HEK293 (cell line): Measurements from ENCODE around the gene KCNMB2.

ENCODE experiments used
- CTCF ChIA-PET: fragments of 350-600 bp; formaldehyde crosslinking; extraction: SDS; loops from one replicate; lab custom pipeline; 2021; ENCODE audit warnings: antibody characterized with exemption; lab: Yijun Ruan, JAX
- POLR2A ChIA-PET: fragments of 300-600 bp; formaldehyde crosslinking; extraction: SDS; loops from one replicate; lab custom pipeline; 2020; ENCODE audit warnings: antibody characterized with exemption, inconsistent platforms; lab: Yijun Ruan, JAX
- H3K27ac ChIP-seq: fragments of 200-500 bp; sonication (Bioruptor generic); 2 replicates; pipeline ENCODE4 v1.5.1; 2014; ENCODE audit warnings: low read depth, low read length, control low read depth, inconsistent platforms; ENCODE audit errors: extremely low read depth
- H3K36me3 ChIP-seq, 2 experiments: fragments of 200-500 bp in 1 of 2; sonication (Bioruptor generic) in 1 of 2; 1 replicate in 1 of 2; 2 replicates in 1 of 2; pipeline ENCODE4 v1.5.1; 2014 to 2017; ENCODE audit warnings: inconsistent platforms in 2 of 2, low read length in 2 of 2; ENCODE audit not compliant: control insufficient read depth in 2 of 2, insufficient read depth in 1 of 2
- H3K4me1 ChIP-seq: fragments of 200-500 bp; sonication (Bioruptor generic); 2 replicates; pipeline ENCODE4 v1.5.1; 2014; ENCODE audit warnings: mild to moderate bottlenecking, low read length, inconsistent platforms; ENCODE audit not compliant: control insufficient read depth, insufficient read depth
- H3K4me3 ChIP-seq: 2 replicates; pipeline ENCODE4 v1.5.1; 2011; ENCODE audit warnings: low read depth, mild to moderate bottlenecking, control low read depth, low read length, moderate library complexity
- H3K9me3 ChIP-seq: fragments of 200-500 bp; sonication (Bioruptor generic); 2 replicates; pipeline ENCODE4 v1.5.1; 2014; ENCODE audit warnings: low read depth, low read length, inconsistent platforms; ENCODE audit not compliant: control insufficient read depth, insufficient read depth
- GLI4 ChIP-seq: fragments of 450-650 bp; formaldehyde crosslinking; IDR thresholded peaks from 2 replicates; pipeline ENCODE4 v1.5.1; 2016; ENCODE audit warnings: missing biosample characterization, missing genetic modification characterization
- HOXD13 ChIP-seq: sonication (generic); formaldehyde crosslinking; IDR thresholded peaks from 2 replicates; pipeline ENCODE4 v1.8.0; 2022; ENCODE audit warnings: missing genetic modification reagents, borderline replicate concordance
- ZBTB7A ChIP-seq: fragments of 450-650 bp; formaldehyde crosslinking; IDR thresholded peaks from 2 replicates; pipeline ENCODE4 v1.5.1; 2016; ENCODE audit warnings: low read depth, missing biosample characterization, missing genetic modification characterization
- ZFP3 ChIP-seq: fragments of 450-650 bp; formaldehyde crosslinking; IDR thresholded peaks from 2 replicates; pipeline ENCODE4 v1.5.1; 2016; ENCODE audit warnings: low read depth, missing biosample characterization, missing genetic modification characterization
- ZFP37 ChIP-seq: fragments of 450-650 bp; formaldehyde crosslinking; IDR thresholded peaks from 2 replicates; pipeline ENCODE4 v1.5.1; 2016; ENCODE audit warnings: missing biosample characterization, missing genetic modification characterization
- ZNF114 ChIP-seq: fragments of 450-650 bp; formaldehyde crosslinking; IDR thresholded peaks from 2 replicates; pipeline ENCODE4 v1.5.0; 2017; ENCODE audit warnings: missing biosample characterization, missing genetic modification characterization
- ZNF157 ChIP-seq: fragments of 450-650 bp; formaldehyde crosslinking; IDR thresholded peaks from 2 replicates; pipeline ENCODE4 v1.5.1; 2016; ENCODE audit warnings: missing biosample characterization, missing genetic modification characterization
- ZNF202 ChIP-seq: fragments of 450-650 bp; formaldehyde crosslinking; IDR thresholded peaks from 2 replicates; pipeline ENCODE4 v1.5.1; 2016; ENCODE audit warnings: missing biosample characterization, missing genetic modification characterization, borderline replicate concordance
- ZNF350 ChIP-seq: fragments of 450-650 bp; formaldehyde crosslinking; IDR thresholded peaks from 2 replicates; pipeline ENCODE4 v1.5.0; 2017; ENCODE audit warnings: missing biosample characterization, mild to moderate bottlenecking, missing genetic modification characterization
- ZNF510 ChIP-seq: fragments of 450-650 bp; formaldehyde crosslinking; IDR thresholded peaks from 2 replicates; pipeline ENCODE4 v1.5.1; 2018; ENCODE audit warnings: mild to moderate bottlenecking, missing genetic modification characterization, missing biosample characterization; ENCODE audit not compliant: insufficient replicate concordance
- ZNF555 ChIP-seq: fragments of 450-650 bp; formaldehyde crosslinking; conservative IDR thresholded peaks from 2 replicates; pipeline ENCODE4 v1.5.1; 2017; ENCODE audit warnings: missing biosample characterization, mild to moderate bottlenecking, missing genetic modification characterization, inconsistent platforms
- ZNF621 ChIP-seq: fragments of 450-650 bp; formaldehyde crosslinking; IDR thresholded peaks from 2 replicates; pipeline ENCODE4 v1.5.1; 2017; ENCODE audit warnings: missing biosample characterization, missing genetic modification characterization
- ZNF626 ChIP-seq: fragments of 450-650 bp; sonication (Bioruptor Pico); formaldehyde crosslinking; IDR thresholded peaks from 2 replicates; pipeline ENCODE4 v1.5.1; 2018; ENCODE audit warnings: missing biosample characterization, missing genetic modification characterization, inconsistent platforms
- ZNF76 ChIP-seq: fragments of 450-650 bp; formaldehyde crosslinking; IDR thresholded peaks from 2 replicates; pipeline ENCODE4; 2016; ENCODE audit warnings: low read depth, missing biosample characterization, missing genetic modification characterization, borderline replicate concordance
- ZNF776 ChIP-seq: fragments of 450-650 bp; formaldehyde crosslinking; IDR thresholded peaks from 2 replicates; pipeline ENCODE4 v1.5.0; 2017; ENCODE audit warnings: missing biosample characterization, missing genetic modification characterization, borderline replicate concordance
- ZNF792 ChIP-seq: fragments of 450-650 bp; formaldehyde crosslinking; IDR thresholded peaks from 2 replicates; pipeline ENCODE4 v1.5.1; 2016; ENCODE audit warnings: missing biosample characterization, missing genetic modification characterization
- ZNF830 ChIP-seq: fragments of 450-650 bp; IDR thresholded peaks from 2 replicates; pipeline ENCODE4 v1.5.0; 2018; ENCODE audit warnings: missing biosample characterization, missing genetic modification characterization, low read depth, mild to moderate bottlenecking, moderate library complexity
- ZNF837 ChIP-seq: fragments of 450-650 bp; formaldehyde crosslinking; IDR thresholded peaks from 2 replicates; pipeline ENCODE4 v1.5.1; 2016; ENCODE audit warnings: missing biosample characterization, missing genetic modification characterization
- TF ChIP-seq, protein P1 (sequence below): fragments of 450-650 bp; formaldehyde crosslinking; IDR thresholded peaks from 2 replicates; pipeline ENCODE4 v1.5.1; 2016; ENCODE audit warnings: missing biosample characterization, missing genetic modification characterization
- TF ChIP-seq, protein P2 (sequence below): fragments of 450-650 bp; formaldehyde crosslinking; IDR thresholded peaks from 2 replicates; pipeline ENCODE4 v1.5.1; 2016; ENCODE audit warnings: missing biosample characterization, missing genetic modification characterization, borderline replicate concordance
- TF ChIP-seq, protein P3 (sequence below): fragments of 450-650 bp; formaldehyde crosslinking; IDR thresholded peaks from 2 replicates; pipeline ENCODE4 v1.5.1; 2016; ENCODE audit warnings: missing biosample characterization, missing genetic modification characterization

Gene KCNMB2

DNA sequence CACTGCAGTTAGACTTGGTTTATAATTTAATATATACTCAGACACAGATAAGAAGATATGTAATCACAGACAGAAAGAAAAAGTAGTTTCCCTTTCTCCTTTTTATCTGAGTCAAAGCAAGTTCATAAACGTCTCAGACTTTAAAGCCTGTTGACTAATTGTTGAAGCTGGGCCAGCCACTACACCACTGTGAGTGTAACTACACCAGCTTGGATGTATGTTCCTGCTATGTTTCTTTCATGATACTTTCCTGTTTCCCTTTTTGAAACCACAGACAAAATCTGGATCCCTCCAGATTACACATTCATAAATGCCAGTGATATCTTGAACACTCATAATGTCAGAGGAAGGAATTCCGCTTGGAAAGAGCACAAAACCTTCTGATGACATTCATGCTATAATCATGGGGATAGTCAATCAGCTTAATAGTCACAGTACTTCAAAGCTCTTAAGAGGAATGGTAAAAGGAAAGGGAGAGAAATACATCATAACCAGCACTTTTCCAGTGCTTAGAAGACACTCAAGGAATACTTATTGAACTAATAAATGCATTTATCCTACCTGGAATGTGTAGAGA is 32.0 kb downstream of the KCNMB2 start (continued):
- no peak for TF ChIP-seq ZNF837 (tag by site-specific recombination)
- no peak for TF ChIP-seq ZFP3 (tag by site-specific recombination)
- no peak for TF ChIP-seq HOXD13 (CRISPR knock-in tag)
- no peak for TF ChIP-seq ZNF792 (tag by site-specific recombination)

DNA sequence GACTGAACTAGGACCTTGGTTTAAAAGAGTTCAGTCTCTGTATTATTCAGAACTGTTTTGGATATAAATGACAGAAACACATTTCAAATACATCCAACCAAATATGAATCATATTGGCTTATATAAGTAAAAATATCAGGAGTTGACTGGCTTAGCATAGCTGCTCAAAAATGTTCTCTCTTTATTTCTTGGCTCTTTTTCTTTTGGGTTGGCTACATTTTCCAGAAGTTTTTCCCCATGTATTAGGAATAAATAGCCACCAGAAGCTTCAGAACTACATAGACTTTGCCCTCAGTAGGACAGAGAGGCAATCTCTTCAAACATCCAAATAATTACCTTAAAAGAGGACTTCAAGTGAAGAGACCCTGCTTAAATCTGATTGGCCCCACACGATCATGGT is 32.7 kb downstream of the KCNMB2 start:
- TF ChIP-seq ZNF626 (no peak), ZNF76 (tag by site-specific recombination) (no peak), ZNF555 (tag by site-specific recombination) (no peak), ZNF792 (tag by site-specific recombination) (no peak), ZNF776 (tag by site-specific recombination) (no peak), ZFP37 (tag by site-specific recombination) (no peak)
- TF ChIP-seq, protein P1, sequence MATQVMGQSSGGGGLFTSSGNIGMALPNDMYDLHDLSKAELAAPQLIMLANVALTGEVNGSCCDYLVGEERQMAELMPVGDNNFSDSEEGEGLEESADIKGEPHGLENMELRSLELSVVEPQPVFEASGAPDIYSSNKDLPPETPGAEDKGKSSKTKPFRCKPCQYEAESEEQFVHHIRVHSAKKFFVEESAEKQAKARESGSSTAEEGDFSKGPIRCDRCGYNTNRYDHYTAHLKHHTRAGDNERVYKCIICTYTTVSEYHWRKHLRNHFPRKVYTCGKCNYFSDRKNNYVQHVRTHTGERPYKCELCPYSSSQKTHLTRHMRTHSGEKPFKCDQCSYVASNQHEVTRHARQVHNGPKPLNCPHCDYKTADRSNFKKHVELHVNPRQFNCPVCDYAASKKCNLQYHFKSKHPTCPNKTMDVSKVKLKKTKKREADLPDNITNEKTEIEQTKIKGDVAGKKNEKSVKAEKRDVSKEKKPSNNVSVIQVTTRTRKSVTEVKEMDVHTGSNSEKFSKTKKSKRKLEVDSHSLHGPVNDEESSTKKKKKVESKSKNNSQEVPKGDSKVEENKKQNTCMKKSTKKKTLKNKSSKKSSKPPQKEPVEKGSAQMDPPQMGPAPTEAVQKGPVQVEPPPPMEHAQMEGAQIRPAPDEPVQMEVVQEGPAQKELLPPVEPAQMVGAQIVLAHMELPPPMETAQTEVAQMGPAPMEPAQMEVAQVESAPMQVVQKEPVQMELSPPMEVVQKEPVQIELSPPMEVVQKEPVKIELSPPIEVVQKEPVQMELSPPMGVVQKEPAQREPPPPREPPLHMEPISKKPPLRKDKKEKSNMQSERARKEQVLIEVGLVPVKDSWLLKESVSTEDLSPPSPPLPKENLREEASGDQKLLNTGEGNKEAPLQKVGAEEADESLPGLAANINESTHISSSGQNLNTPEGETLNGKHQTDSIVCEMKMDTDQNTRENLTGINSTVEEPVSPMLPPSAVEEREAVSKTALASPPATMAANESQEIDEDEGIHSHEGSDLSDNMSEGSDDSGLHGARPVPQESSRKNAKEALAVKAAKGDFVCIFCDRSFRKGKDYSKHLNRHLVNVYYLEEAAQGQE (tag by site-specific recombination): no peak
- TF ChIP-seq, all 188 proteins: peak for 0
- Histone ChIP-seq H3K27ac (no peak overlapping the region), H3K9me3 (no peaks in the 10 kb centered on the region), H3K4me3 (no peak overlapping the region), H3K4me1 (no peaks in the 10 kb centered on the region), H3K36me3 (no peaks in the 10 kb centered on the region)
- ChIA-PET POLR2A (no interaction called here), CTCF (no interaction called here)

DNA sequence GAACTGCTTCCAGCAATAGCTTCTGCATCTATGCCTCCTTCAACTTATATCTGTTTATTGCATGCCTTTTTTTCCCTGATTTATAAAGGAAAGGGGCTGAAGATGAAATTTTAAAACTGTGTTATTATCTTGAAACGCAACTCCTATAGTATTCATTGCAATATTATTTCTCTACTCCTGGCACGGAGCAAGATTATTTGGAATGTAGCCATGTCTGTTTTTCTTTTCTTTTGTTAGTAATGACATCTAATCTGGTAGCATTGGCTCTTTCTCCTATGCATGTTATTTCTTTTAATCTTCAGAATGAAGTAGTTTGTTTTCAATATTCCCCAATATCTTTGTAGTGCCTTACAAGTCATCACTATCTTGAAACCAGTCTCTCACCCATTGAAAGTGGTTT is 33.6 kb downstream of the KCNMB2 start:
- CTCF ChIA-PET: no interaction called here
- no peak for TF ChIP-seq ZNF621 (tag by site-specific recombination)
- TF ChIP-seq ZNF350 (tag by site-specific recombination): no peak
- no peak for TF ChIP-seq ZNF202 (tag by site-specific recombination)
- no peak for TF ChIP-seq ZFP37 (tag by site-specific recombination)
- TF ChIP-seq ZBTB7A (tag by site-specific recombination): no peak
- TF ChIP-seq ZNF157: no peak
- TF ChIP-seq ZNF830 (tag by site-specific recombination): no peak
- TF ChIP-seq ZNF114 (tag by site-specific recombination): no peak
- H3K27ac ChIP-seq: no peak overlapping the region

DNA sequence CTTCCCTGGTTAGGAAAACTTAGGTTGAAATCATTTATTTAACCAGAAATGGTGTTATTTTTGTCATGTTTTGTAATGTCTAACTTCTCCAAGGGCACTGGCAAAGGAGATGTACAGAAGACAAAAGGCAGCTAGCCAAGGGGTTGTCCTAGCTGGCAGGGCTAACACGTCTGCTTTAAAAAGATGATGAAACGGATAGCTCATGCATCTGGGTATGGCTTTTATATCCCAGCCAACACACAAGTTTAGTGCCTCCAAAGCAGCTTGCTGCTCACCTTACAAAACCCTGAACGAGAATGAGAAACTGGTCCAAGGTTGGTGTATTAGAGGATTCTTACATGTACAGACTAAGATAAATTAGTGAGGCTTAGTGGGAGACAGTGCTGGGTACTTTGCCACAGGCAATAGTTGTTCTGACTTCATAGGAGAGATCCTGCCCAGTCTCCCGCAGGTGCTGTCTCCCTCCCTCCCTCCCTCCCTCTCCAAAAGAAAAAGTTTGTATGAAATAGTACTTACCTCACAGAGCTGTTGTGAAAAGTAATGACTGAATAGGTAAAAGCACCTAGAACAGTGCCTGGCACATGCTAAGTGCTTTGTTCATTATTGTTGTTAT is 47.8 kb downstream of the KCNMB2 start:
- POLR2A ChIA-PET: no interaction called here
- no peaks in the 10 kb centered on the region for H3K4me1 ChIP-seq
- H3K9me3 ChIP-seq: no peaks in the 10 kb centered on the region
- H3K27ac ChIP-seq: no peak overlapping the region
- H3K36me3 ChIP-seq: no peaks in the 10 kb centered on the region
- TF ChIP-seq, protein P2, sequence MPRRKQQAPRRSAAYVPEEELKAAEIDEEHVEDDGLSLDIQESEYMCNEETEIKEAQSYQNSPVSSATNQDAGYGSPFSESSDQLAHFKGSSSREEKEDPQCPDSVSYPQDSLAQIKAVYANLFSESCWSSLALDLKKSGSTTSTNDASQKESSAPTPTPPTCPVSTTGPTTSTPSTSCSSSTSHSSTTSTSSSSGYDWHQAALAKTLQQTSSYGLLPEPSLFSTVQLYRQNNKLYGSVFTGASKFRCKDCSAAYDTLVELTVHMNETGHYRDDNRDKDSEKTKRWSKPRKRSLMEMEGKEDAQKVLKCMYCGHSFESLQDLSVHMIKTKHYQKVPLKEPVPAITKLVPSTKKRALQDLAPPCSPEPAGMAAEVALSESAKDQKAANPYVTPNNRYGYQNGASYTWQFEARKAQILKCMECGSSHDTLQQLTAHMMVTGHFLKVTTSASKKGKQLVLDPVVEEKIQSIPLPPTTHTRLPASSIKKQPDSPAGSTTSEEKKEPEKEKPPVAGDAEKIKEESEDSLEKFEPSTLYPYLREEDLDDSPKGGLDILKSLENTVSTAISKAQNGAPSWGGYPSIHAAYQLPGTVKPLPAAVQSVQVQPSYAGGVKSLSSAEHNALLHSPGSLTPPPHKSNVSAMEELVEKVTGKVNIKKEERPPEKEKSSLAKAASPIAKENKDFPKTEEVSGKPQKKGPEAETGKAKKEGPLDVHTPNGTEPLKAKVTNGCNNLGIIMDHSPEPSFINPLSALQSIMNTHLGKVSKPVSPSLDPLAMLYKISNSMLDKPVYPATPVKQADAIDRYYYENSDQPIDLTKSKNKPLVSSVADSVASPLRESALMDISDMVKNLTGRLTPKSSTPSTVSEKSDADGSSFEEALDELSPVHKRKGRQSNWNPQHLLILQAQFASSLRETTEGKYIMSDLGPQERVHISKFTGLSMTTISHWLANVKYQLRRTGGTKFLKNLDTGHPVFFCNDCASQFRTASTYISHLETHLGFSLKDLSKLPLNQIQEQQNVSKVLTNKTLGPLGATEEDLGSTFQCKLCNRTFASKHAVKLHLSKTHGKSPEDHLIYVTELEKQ (tag by site-specific recombination): no peak
- no peak for TF ChIP-seq ZNF510 (tag by site-specific recombination)
- no peak for TF ChIP-seq GLI4 (tag by site-specific recombination)
- TF ChIP-seq ZNF350 (tag by site-specific recombination): no peak
- TF ChIP-seq, protein P3, sequence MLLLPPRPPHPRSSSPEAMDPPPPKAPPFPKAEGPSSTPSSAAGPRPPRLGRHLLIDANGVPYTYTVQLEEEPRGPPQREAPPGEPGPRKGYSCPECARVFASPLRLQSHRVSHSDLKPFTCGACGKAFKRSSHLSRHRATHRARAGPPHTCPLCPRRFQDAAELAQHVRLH: no peak
- no peak overlapping the region for H3K4me3 ChIP-seq
- CTCF ChIA-PET: no interaction called here

More for the DNA sequence above, 33.6 kb downstream of the KCNMB2 start:
- POLR2A ChIA-PET: no interaction called here
- Histone ChIP-seq H3K4me3 (no peak overlapping the region), H3K36me3 (no peaks in the 10 kb centered on the region), H3K4me1 (no peaks in the 10 kb centered on the region), H3K9me3 (no peaks in the 10 kb centered on the region)
